Mesodermal cell (in vitro differentiated cells): Measurements from ENCODE around the gene STK32B.

Experiments
- H3K27ac ChIP-seq: 2 replicates; pipeline ENCODE4 v1.7.0; 2013; ENCODE audit warnings: mild to moderate bottlenecking, low read depth, low read length, moderate library complexity; ENCODE audit not compliant: severe bottlenecking
- H3K36me3 ChIP-seq: 2 replicates; pipeline ENCODE4 v1.7.1; 2013; ENCODE audit warnings: mild to moderate bottlenecking, low read length, moderate library complexity; ENCODE audit not compliant: control insufficient read depth, insufficient read depth
- H3K4me1 ChIP-seq: one replicate; pipeline ENCODE4 v1.7.1; 2013; ENCODE audit warnings: mild to moderate bottlenecking, low read length; ENCODE audit not compliant: insufficient read depth, control insufficient read depth, poor library complexity, severe bottlenecking
- H3K4me3 ChIP-seq: 2 replicates; pipeline ENCODE4 v1.7.0; 2013; ENCODE audit warnings: low read length, control low read depth, mild to moderate bottlenecking; ENCODE audit not compliant: insufficient read depth, poor library complexity, severe bottlenecking; ENCODE audit errors: extremely low read depth
- H3K9me3 ChIP-seq: 2 replicates; pipeline ENCODE4 v1.7.1; 2013; ENCODE audit warnings: mild to moderate bottlenecking, low read length, moderate library complexity; ENCODE audit not compliant: control insufficient read depth
- whole genome bisulfite sequencing, 2 experiments: methylation state at CpG; one replicate each; pipeline ENCODE4 v1.1.5; 2013; ENCODE audit warnings: missing lambda C conversion rate in 2 of 2; ENCODE audit not compliant: insufficient coverage in 2 of 2; 5-methylcytosine and 5-hydroxymethylcytosine counted together

STK32B gene

GRCh38 chr4:5014007-5014682, 37.1 kb upstream of the STK32B start:
- no peak overlapping the region for H3K27ac ChIP-seq
- no peaks in the 10 kb centered on the region for H3K9me3 ChIP-seq
- no peaks in the 10 kb centered on the region for H3K36me3 ChIP-seq
- WGBS, 2 experiments, result 54 to 100% methylated on average over 2 of the region's 7 CpGs
- H3K4me1 ChIP-seq, result peaks cover 2% of the 10 kb centered on the region
- H3K4me3 ChIP-seq, result no peak overlapping the region

- no CpG with 5 or more reads among the region's 2 CpGs for WGBS, 2 experiments
- Histone ChIP-seq H3K36me3 (no peaks in the 10 kb centered on the region), H3K4me3 (no peak overlapping the region), H3K4me1 (peaks cover 3% of the 10 kb centered on the region), H3K27ac (no peak overlapping the region), H3K9me3 (no peaks in the 10 kb centered on the region)
These were observed 33.2 kb upstream of the STK32B start for GRCh38 chr4:5018096-5018495.

- no peaks in the 10 kb centered on the region for H3K36me3 ChIP-seq
- peaks cover 3% of the 10 kb centered on the region for H3K4me1 ChIP-seq
- WGBS, 2 experiments, result 69 to 84% methylated on average over 4 of the region's 6 CpGs
- H3K4me3 ChIP-seq, result no peak overlapping the region
- no peak overlapping the region for H3K27ac ChIP-seq
- H3K9me3 ChIP-seq, result no peaks in the 10 kb centered on the region
These were observed 32.7 kb upstream of the STK32B start for GRCh38 chr4:5018603-5019002.

- Histone ChIP-seq H3K4me1 (peaks cover 3% of the 10 kb centered on the region), H3K4me3 (no peak within 1 kb of the TSS), H3K9me3 (no peaks in the 10 kb centered on the region), H3K36me3 (no peaks in the 10 kb centered on the region), H3K27ac (no peak within 1 kb of the TSS)
- WGBS, 2 experiments, result 84 to 86% methylated on average over 8 to 25 of the region's 28 CpGs
These were observed 32.0 kb upstream of the STK32B start, which contains the start of gene CYTL1 for GRCh38 chr4:5019274-5019673. Gene CYTL1, minus strand, starts transcription at chr4:5019458. Its CDS starts 13 bp downstream, at chr4:5019445.

GRCh38 chr4:5019796-5020195, 31.5 kb upstream of the STK32B start:
- WGBS, 2 experiments, result 90 to 96% methylated on average over 6 to 11 of the region's 12 CpGs
- Histone ChIP-seq H3K4me3 (no peak overlapping the region), H3K27ac (no peak overlapping the region), H3K4me1 (peaks cover 3% of the 10 kb centered on the region), H3K9me3 (no peaks in the 10 kb centered on the region), H3K36me3 (no peaks in the 10 kb centered on the region)

GRCh38 chr4:5020341-5020740, 30.9 kb upstream of the STK32B start:
- no peaks in the 10 kb centered on the region for H3K36me3 ChIP-seq
- 88 to 100% methylated on average over 1 of the region's 1 CpG for WGBS, 2 experiments

GRCh38 chr4:5021546-5021945, 29.7 kb upstream of the STK32B start:
- 89 to 97% methylated on average over 2 of the region's 3 CpGs for WGBS, 2 experiments
- Histone ChIP-seq H3K4me3 (no peak overlapping the region), H3K27ac (no peak overlapping the region), H3K4me1 (peaks cover 3% of the 10 kb centered on the region), H3K9me3 (no peaks in the 10 kb centered on the region), H3K36me3 (no peaks in the 10 kb centered on the region)

More at GRCh38 chr4:5020341-5020740, 30.9 kb upstream of the STK32B start:
- H3K27ac ChIP-seq, result no peak overlapping the region
- no peaks in the 10 kb centered on the region for H3K9me3 ChIP-seq
- H3K4me1 ChIP-seq, result peaks cover 3% of the 10 kb centered on the region
- no peak overlapping the region for H3K4me3 ChIP-seq

GRCh38 chr4:5024673-5025072, 26.6 kb upstream of the STK32B start:
- no peak overlapping the region for H3K4me3 ChIP-seq
- no peaks in the 10 kb centered on the region for H3K4me1 ChIP-seq
- 89 to 92% methylated on average over 5 to 6 of the region's 6 CpGs for WGBS, 2 experiments

GRCh38 chr4:5026371-5026770, 24.9 kb upstream of the STK32B start:
- no peaks in the 10 kb centered on the region for H3K9me3 ChIP-seq
- WGBS, 2 experiments, result 100% methylated on average over 2 of the region's 3 CpGs; no CpG with 5 or more reads in 1 of the 2 experiments

More at GRCh38 chr4:5024673-5025072, 26.6 kb upstream of the STK32B start:
- Histone ChIP-seq H3K9me3 (no peaks in the 10 kb centered on the region), H3K27ac (no peak overlapping the region), H3K36me3 (no peaks in the 10 kb centered on the region)

GRCh38 chr4:5027346-5027745, 23.9 kb upstream of the STK32B start:
- no peak overlapping the region for H3K27ac ChIP-seq
- no peaks in the 10 kb centered on the region for H3K36me3 ChIP-seq
- no peak overlapping the region for H3K4me3 ChIP-seq
- no peaks in the 10 kb centered on the region for H3K4me1 ChIP-seq
- H3K9me3 ChIP-seq, result no peaks in the 10 kb centered on the region

More at GRCh38 chr4:5026371-5026770, 24.9 kb upstream of the STK32B start:
- Histone ChIP-seq H3K36me3 (no peaks in the 10 kb centered on the region), H3K27ac (no peak overlapping the region), H3K4me1 (no peaks in the 10 kb centered on the region), H3K4me3 (no peak overlapping the region)

- Histone ChIP-seq H3K4me3 (no peak overlapping the region), H3K9me3 (no peaks in the 10 kb centered on the region), H3K27ac (no peak overlapping the region), H3K4me1 (no peaks in the 10 kb centered on the region), H3K36me3 (no peaks in the 10 kb centered on the region)
- 90 to 92% methylated on average over 1 to 2 of the region's 2 CpGs for WGBS, 2 experiments
These were observed 22.8 kb upstream of the STK32B start for GRCh38 chr4:5028480-5028879.
